Smooth muscle cell (in vitro differentiated cells): Measurements from ENCODE around the gene KRT12. TPM values are rescaled to one million over a fixed set of nuclear protein-coding genes. Genes with fewer than 3 reads are reported as not detected.

Experiments
- DNase-seq: peaks from one replicate; lab custom pipeline; 2025; ENCODE audit not compliant: unreplicated experiment; lab: John Stamatoyannopoulos, UW
- H2AFZ ChIP-seq: fragments of 200-600 bp; sonication (generic); 2 replicates; pipeline ENCODE4 v1.6.0; 2016; ENCODE audit warnings: antibody characterized with exemption, low read depth, mild to moderate bottlenecking
- H3F3A ChIP-seq: fragments of 200-600 bp; sonication (generic); 2 replicates; pipeline ENCODE4 v1.6.0; 2017; ENCODE audit warnings: antibody characterized with exemption, low read depth
- H3K27ac ChIP-seq: fragments of 200-600 bp; sonication (generic); 2 replicates; pipeline ENCODE4 v1.5.1; 2016; ENCODE audit warnings: low read depth, mild to moderate bottlenecking
- H3K27me3 ChIP-seq: fragments of 200-600 bp; sonication (generic); 2 replicates; pipeline ENCODE4 v1.6.1; 2016; ENCODE audit warnings: low read depth, mild to moderate bottlenecking
- H3K36me3 ChIP-seq: fragments of 200-600 bp; sonication (generic); 2 replicates; pipeline ENCODE4 v1.5.1; 2016; ENCODE audit warnings: low read depth
- H3K4me1 ChIP-seq: fragments of 200-600 bp; sonication (generic); 2 replicates; pipeline ENCODE4 v1.5.1; 2016; ENCODE audit warnings: low read depth
- H3K4me2 ChIP-seq: fragments of 200-600 bp; sonication (generic); 2 replicates; pipeline ENCODE4 v1.6.0; 2016; ENCODE audit warnings: mild to moderate bottlenecking
- H3K4me3 ChIP-seq: fragments of 200-600 bp; sonication (generic); 2 replicates; pipeline ENCODE4 v1.5.1; 2016; ENCODE audit warnings: mild to moderate bottlenecking
- H3K79me2 ChIP-seq: fragments of 200-600 bp; sonication (generic); 2 replicates; pipeline ENCODE4 v1.6.0; 2016; ENCODE audit warnings: low read depth, mild to moderate bottlenecking
- H3K9ac ChIP-seq: fragments of 200-600 bp; sonication (generic); 2 replicates; pipeline ENCODE4 v1.6.0; 2016; ENCODE audit warnings: low read depth
- H3K9me3 ChIP-seq: fragments of 200-600 bp; sonication (generic); replicated peaks from 2 replicates; pipeline ENCODE4 v1.5.1; 2016; ENCODE audit warnings: low read depth
- H4K20me1 ChIP-seq: fragments of 200-600 bp; sonication (generic); 2 replicates; pipeline ENCODE4 v1.6.0; 2016; ENCODE audit warnings: low read depth
- CTCF ChIP-seq: fragments of 200-600 bp; sonication (generic); IDR thresholded peaks from 2 replicates; pipeline ENCODE4 v1.5.1; 2017; ENCODE audit warnings: borderline replicate concordance, mild to moderate bottlenecking, antibody characterized with exemption; ENCODE audit not compliant: insufficient read depth, poor library complexity, severe bottlenecking
- WGBS: methylation state at CpG from one replicate; pipeline ENCODE4 v1.1.7; 2016; ENCODE audit warnings: low lambda C conversion rate; 5-methylcytosine and 5-hydroxymethylcytosine counted together
- polyA plus RNA-seq: library from polyadenylated mRNA; unstranded; fragments of >200 nt; fragmentation: Nextera tagmentation; extraction: Ambion mirVana; gene quantifications from 2 replicates; pipeline ENCODE4 v1.2.1, GENCODE V29; 2016
- total RNA-seq: library from RNA; depleted of rRNA; stranded (reverse); fragments of >200 nt; gene quantifications from 2 replicates; pipeline ENCODE4 v1.2.3, GENCODE V29; 2014

KRT12 gene
- total and polyA plus RNA-seq, 2 experiments from 2014 or later, result not detected

- no peak overlapping the region for H3K4me2 ChIP-seq
- H3K27me3 ChIP-seq, result peaks cover 42% of the 10 kb centered on the region
- H3K79me2 ChIP-seq, result no peaks in the 10 kb centered on the region
- H3K9me3 ChIP-seq, result no peaks in the 10 kb centered on the region
- no peak overlapping the region for H3K9ac ChIP-seq
- TF ChIP-seq CTCF, result no peak
- H3K4me1 ChIP-seq, result no peaks in the 10 kb centered on the region
- no peak overlapping the region for H2AFZ ChIP-seq
- no peak overlapping the region for H3K4me3 ChIP-seq
- H4K20me1 ChIP-seq, result no peaks in the 10 kb centered on the region
- H3K27ac ChIP-seq, result no peak overlapping the region
- no peaks in the 10 kb centered on the region for H3K36me3 ChIP-seq
- DNase-seq, result no peak
- 79% methylated on average over 1 of the region's 1 CpG for WGBS
- no peaks in the 10 kb centered on the region for H3F3A ChIP-seq
Observed at GRCh38 chr17:40848583-40849235, 18.3 kb downstream of the KRT12 start.

GRCh38 chr17:40846515-40847144 lies 20.4 kb downstream of the KRT12 start:
- H3F3A ChIP-seq, result no peaks in the 10 kb centered on the region
- no peak for DNase-seq
- peaks cover 61% of the 10 kb centered on the region for H3K27me3 ChIP-seq
- no peaks in the 10 kb centered on the region for H3K4me1 ChIP-seq
- H2AFZ ChIP-seq, result no peak overlapping the region
- no peaks in the 10 kb centered on the region for H3K36me3 ChIP-seq
- no peak overlapping the region for H3K4me2 ChIP-seq
- no peaks in the 10 kb centered on the region for H4K20me1 ChIP-seq
- no peak overlapping the region for H3K27ac ChIP-seq
- H3K9me3 ChIP-seq, result no peaks in the 10 kb centered on the region
- H3K79me2 ChIP-seq, result no peaks in the 10 kb centered on the region
- no peak overlapping the region for H3K4me3 ChIP-seq
- no peak for TF ChIP-seq CTCF
- 91% methylated on average over 1 of the region's 1 CpG for WGBS
- no peak overlapping the region for H3K9ac ChIP-seq

- Histone ChIP-seq H3K27ac (no peak overlapping the region), H3K79me2 (no peaks in the 10 kb centered on the region), H3K4me2 (no peak overlapping the region), H4K20me1 (no peaks in the 10 kb centered on the region), H2AFZ (no peak overlapping the region), H3F3A (no peaks in the 10 kb centered on the region), H3K9ac (no peak overlapping the region), H3K9me3 (no peaks in the 10 kb centered on the region), H3K36me3 (no peaks in the 10 kb centered on the region), H3K27me3 (peaks cover 71% of the 10 kb centered on the region), H3K4me3 (no peak overlapping the region), H3K4me1 (no peaks in the 10 kb centered on the region)
- 92% methylated on average over 4 of the region's 4 CpGs for WGBS
- no peak for TF ChIP-seq CTCF
- DNase-seq, result no peak
Observed at GRCh38 chr17:40844671-40845107, 22.3 kb downstream of the KRT12 start.
